ENCODE data around the gene PRSS21.

DNA sequence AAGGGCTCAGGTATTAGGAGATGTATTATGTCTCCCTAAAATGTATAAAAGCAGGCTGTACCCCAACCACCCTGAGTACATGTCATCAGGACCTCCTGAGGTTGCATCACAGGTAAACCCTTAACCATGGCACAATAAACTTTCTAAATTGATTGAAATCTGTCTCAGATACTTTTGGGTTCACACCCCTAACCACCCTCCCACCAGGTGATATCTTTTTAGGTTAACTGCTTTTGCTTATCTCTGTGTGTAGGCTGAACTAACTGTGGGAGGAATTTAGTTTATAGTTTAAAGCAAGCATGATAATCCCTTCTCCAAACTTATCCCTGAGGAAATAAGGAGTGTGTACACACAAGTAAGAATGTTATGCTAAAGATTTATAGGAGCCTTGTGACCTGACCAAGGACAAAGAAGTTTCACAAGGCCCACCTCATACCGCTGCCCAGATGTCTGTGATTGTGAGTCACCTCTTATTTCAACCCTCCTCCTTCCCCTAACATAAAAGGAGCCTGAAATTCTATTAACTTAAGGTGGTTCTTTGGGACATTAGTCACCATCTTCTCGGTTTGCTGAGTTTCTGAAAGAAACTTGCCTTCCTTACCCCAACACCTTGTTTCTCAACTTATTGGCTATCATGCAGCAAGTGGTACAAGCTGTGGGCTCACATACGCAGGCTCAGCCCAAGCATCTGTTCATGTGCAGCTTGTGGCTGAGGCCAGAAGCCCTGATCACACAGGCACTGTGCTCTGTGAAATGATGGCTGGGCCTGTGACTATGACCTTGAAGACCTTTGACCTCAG, 29.7 kb downstream of the PRSS21 start:
- TF ChIP-seq EZH2 (IDR thresholded peaks at IDR 0.05) = no peak
- TF ChIP-seq POLR2AphosphoS5 (IDR thresholded peaks at IDR 0.05; ENCODE audit: borderline replicate concordance, low read depth, low read length) = no peak
